Measurements from ENCODE around the gene ELK3. TPM values are rescaled to one million over a fixed set of nuclear protein-coding genes. Genes with fewer than 3 reads are reported as not detected.

The ELK3 gene
- total and polyA plus RNA-seq, 2 of the 13 experiments (the other 11 are each of a cell fraction or from before 2014, with no cell fraction given), result 2.9 to 3.2 TPM

- TF ChIP-seq ARID5B (CRISPR knock-in tag; IDR thresholded peaks at IDR 0.05), result peak; percentile 78
- TF ChIP-seq, protein P1, sequence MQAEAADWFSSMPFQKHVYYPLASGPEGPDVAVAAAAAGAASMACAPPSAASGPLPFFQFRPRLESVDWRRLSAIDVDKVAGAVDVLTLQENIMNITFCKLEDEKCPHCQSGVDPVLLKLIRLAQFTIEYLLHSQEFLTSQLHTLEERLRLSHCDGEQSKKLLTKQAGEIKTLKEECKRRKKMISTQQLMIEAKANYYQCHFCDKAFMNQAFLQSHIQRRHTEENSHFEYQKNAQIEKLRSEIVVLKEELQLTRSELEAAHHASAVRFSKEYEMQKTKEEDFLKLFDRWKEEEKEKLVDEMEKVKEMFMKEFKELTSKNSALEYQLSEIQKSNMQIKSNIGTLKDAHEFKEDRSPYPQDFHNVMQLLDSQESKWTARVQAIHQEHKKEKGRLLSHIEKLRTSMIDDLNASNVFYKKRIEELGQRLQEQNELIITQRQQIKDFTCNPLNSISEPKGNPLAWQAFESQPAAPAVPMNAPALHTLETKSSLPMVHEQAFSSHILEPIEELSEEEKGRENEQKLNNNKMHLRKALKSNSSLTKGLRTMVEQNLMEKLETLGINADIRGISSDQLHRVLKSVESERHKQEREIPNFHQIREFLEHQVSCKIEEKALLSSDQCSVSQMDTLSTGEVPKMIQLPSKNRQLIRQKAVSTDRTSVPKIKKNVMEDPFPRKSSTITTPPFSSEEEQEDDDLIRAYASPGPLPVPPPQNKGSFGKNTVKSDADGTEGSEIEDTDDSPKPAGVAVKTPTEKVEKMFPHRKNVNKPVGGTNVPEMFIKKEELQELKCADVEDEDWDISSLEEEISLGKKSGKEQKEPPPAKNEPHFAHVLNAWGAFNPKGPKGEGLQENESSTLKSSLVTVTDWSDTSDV (CRISPR knock-in tag; IDR thresholded peaks at IDR 0.05), result no peak
- no peak for TF ChIP-seq ZNF577 (CRISPR knock-in tag; IDR thresholded peaks at IDR 0.05; ENCODE audit: borderline replicate concordance, low read depth)
- 0 out of 2 replicates have a peak, but pooled peaks have one; percentile 33 for TF ChIP-seq PPARG (CRISPR knock-in tag; conservative IDR thresholded peaks at IDR 0.05)
- TF ChIP-seq TEF (CRISPR knock-in tag; IDR thresholded peaks at IDR 0.05), result no peak
- TF ChIP-seq ZFP36 (IDR thresholded peaks at IDR 0.05; ENCODE audit: borderline replicate concordance, low read depth, low read length, partially characterized antibody), result no peak
- no peak for TF ChIP-seq ATF6 (CRISPR knock-in tag; conservative IDR thresholded peaks at IDR 0.05)
- no peak for TF ChIP-seq MAF1 (CRISPR knock-in tag; IDR thresholded peaks at IDR 0.05; ENCODE audit: borderline replicate concordance)
- TF ChIP-seq ZNF629 (CRISPR knock-in tag; conservative IDR thresholded peaks at IDR 0.05), result peak; percentile 39
- no peak for TF ChIP-seq MYNN (CRISPR knock-in tag; IDR thresholded peaks at IDR 0.05; ENCODE audit: low read depth)
- TF ChIP-seq, protein P2, sequence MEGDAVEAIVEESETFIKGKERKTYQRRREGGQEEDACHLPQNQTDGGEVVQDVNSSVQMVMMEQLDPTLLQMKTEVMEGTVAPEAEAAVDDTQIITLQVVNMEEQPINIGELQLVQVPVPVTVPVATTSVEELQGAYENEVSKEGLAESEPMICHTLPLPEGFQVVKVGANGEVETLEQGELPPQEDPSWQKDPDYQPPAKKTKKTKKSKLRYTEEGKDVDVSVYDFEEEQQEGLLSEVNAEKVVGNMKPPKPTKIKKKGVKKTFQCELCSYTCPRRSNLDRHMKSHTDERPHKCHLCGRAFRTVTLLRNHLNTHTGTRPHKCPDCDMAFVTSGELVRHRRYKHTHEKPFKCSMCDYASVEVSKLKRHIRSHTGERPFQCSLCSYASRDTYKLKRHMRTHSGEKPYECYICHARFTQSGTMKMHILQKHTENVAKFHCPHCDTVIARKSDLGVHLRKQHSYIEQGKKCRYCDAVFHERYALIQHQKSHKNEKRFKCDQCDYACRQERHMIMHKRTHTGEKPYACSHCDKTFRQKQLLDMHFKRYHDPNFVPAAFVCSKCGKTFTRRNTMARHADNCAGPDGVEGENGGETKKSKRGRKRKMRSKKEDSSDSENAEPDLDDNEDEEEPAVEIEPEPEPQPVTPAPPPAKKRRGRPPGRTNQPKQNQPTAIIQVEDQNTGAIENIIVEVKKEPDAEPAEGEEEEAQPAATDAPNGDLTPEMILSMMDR (CRISPR knock-in tag; IDR thresholded peaks at IDR 0.05), result peak; percentile 22; the same call in 1 of the 2 replicates
- no peak for TF ChIP-seq ZNF672 (CRISPR knock-in tag; IDR thresholded peaks at IDR 0.05)
- peak; percentile 89 for TF ChIP-seq PATZ1 (CRISPR knock-in tag; IDR thresholded peaks at IDR 0.05)
- no peak for TF ChIP-seq CREB1 (IDR thresholded peaks at IDR 0.05)
- TF ChIP-seq CREB1 (CRISPR knock-in tag; IDR thresholded peaks at IDR 0.05), result 0 out of 2 replicates have a peak, but pooled peaks have one; percentile 25
- peak; percentile 34; the same call in 1 of the 2 replicates for TF ChIP-seq SP5 (CRISPR knock-in tag; IDR thresholded peaks at IDR 0.05; ENCODE audit: borderline replicate concordance, low read depth)
- TF ChIP-seq STAG1 (CRISPR knock-in tag; IDR thresholded peaks at IDR 0.05), result peak; percentile 8; the same call in 1 of the 2 replicates
Observed at GRCh38 chr12:96225994-96226399, 31.8 kb downstream of the ELK3 start (continued).

All from HepG2 (cell line).